GM19467 (cell line): ENCODE results near the gene PFN1.
"Not testable (repeated sequence)": the region's sequence is repeated elsewhere in the genome, so short reads cannot be mapped to it uniquely, and the experiment has no call there.

Experiments
- ATAC-seq: cut with Tn5 transposase; IDR thresholded peaks from one replicate; pipeline ENCODE4 v1.9.1; 2021; ENCODE audit warnings: mild to moderate bottlenecking, moderate library complexity; ENCODE audit not compliant: unreplicated experiment

Gene PFN1

DNA sequence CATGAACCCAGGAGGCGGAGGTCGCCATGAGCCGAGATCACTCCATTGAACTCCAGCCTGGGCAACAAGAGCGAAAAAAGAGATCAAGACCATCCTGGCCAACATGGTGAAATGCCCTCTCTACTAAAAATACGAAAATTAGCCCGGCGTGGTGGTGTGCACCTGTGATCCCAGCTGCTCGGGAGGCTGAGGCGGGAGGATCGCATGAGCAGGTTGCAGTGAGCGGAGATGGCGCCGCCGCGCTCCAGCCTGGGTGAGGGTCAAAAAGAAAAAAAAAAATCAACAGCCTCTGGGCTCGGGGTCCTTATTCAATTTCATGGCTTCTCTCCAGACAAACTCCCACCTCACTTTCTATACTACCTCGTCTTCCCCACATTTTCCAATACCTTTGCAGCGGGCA lies 19.4 kb downstream of the PFN1 start:
- ATAC-seq = no peak

DNA sequence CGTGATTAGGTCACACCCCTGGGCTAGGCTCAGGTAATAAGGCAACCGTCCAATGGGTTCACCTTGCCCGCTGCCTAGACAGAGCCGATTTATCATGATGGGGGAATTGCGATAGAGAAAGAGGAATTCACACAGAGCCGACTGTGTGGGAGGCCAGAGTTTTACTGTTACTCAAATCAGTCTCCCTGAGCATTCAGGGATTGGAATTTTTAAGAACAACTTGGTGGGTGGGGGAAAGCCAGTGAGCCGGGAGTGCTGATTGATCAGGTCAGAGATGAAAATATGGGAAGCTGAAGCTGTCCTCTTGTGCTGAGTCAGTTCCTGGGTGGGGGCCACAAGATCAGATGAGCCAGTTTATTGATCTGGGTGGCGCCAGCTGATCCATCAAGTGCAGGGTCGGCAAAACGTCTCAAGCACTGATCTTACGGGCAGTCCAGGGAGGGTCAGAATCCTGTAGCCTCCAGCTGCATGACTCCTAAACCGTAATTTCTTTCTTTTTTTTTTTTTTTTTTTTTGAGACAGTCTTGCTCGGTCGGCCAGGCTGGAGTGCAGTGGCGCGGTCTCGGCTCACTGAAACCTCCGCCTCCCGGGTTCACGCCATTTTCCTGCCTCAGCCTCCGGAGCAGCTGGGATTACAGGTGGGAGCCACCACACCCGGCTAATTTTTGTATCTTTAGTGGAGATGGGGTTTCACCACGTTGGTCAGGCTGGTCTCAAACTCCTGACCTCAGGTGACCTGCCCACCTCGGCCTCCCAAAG lies 21.6 kb downstream of the PFN1 start:
- ATAC-seq = not testable (repeated sequence)

DNA sequence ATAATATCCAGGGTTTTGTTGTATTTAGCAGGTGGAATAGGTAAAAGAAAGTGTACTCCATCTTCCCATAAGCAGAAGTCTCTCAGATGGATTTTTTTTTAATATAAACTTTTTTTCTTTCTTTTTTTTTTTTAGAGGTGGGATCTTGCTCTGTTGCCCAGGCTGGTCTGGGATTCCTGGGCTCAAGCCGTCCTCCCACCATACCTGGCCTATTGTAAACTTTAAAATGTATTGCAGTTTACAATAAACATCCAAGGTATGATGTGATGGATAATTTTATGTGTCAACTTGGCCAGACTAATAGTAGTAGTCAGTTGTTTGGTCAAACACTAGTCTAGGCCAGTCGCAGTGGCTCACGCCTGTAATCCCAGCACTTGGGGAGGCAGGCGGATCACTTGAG lies 27.0 kb downstream of the PFN1 start:
- no peak for ATAC-seq

DNA sequence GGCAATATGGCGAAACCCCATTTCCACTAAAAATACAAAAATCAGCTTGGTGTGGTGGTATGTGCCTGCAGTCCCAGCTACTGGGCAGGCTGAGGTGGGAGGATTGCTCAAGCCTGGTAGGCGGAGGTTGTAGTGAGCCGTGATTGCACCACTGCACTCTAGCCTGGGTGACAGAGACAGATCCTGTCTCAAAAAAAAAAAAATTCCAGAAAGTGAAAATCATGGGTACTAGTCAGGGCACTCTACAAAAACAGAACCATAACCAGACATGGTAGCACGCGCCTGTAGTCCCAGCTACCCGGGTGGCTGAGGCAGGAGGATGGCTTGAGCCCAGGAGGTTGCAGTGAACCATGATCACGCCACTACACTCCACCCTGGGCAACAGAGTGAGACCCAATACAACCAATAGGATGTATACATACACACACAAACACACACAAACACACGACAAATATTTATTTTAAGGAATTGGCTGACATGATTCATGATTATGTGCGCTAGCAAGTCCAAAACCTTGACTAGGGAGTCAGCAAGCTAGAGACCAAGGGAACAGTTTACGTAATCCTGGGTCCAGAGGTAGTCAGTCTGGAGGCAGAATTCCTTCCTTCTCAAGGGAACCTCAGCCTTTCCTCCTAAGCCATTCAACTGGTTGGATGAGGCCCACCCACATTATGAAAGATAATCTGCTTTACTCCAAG lies 27.8 kb downstream of the PFN1 start:
- ATAC-seq = no peak

DNA sequence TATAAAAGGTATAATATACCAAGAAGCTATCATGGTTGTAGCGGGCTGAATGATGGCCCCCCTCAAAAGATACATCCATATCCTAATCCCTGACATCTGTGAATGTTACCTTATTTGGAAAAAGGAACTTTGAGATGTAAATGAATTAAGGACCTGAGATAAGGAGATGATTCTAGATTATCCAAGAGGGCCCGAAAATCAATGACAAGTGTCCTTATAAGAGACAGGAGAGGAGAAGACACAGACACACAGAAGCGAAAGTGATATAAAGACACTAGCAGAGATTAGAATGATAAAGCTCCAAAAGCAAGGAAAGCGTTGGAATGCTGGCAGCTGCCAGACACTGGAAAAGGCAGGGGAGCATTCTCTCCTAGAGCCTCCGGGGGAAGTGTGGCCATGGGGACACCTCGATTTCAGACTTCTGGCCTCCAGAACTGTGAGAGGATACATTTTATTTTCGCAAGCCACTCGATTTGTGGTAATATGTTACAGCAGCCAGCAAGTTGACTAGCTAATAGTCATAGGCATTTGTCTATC lies 28.8 kb downstream of the PFN1 start:
- no peak for ATAC-seq

DNA sequence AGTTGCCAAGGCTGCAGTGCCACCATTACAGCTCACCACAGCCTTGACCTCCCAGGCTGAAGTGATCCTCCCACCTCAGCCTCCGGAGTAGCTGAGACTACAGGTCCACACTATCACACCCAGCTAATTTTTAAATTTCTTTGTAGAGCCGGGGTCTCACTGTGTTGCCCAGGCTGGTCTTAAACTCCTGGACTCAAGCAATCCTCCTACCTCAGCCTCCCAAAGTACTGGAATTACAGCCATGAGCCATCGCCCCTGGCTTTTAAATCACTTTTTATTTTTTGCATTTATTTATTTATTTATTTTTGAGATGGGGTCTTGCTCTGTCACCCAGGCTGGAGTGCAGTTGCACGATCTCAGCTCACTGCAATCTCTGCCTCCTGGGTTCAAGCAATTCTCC lies 33.8 kb downstream of the PFN1 start:
- ATAC-seq = not testable (repeated sequence)

DNA sequence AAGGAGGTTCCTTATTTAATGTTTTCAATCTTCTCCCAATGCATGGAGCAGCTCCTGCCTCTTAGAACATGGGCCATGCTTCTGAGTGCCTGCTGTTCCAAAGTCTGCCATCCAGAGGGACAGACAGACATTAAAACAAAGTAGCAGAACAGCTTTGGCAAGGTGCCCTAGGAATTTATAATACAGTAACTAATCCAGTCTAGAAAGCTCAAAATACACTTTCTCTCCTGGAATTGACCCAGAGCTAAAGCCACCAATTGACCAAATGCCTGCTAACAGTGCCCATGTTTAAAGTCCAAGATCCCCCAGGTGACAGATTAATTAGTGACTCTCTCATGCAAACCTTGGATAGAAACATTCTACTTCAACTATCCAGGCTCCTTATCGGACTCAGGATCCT lies 34.3 kb downstream of the PFN1 start:
- no peak for ATAC-seq

DNA sequence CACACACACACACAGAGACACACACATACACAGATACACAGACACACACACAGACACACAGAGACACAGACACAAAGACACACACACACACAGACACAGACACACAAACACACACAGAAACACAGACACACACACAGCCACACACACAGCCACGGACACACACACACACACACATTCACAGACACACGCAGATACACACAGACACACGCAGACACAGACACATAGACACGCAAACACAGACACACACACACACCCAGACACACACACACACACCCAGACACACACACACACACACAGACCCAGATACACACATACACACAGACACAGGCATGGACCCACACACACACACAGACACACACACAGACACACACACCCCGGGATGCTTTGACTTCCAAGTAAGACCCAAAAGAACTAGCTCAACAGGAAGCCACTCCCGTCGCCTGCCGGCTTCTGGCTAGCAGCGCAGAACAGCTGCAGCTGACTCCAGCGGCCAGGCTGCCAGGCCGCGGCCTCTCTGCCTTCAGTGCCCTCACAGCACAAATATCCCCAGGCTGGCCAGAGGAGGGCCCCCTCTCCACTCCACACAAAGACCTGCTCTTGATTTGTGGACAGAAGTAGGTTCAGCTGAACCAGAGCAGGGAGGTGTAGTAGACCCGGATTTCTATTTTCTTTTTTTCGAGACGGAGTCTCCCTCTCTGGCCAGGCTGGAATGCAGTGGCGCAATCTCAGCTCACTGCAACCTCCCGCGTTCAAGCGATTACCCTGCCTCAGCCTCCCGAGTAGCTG lies 39.4 kb downstream of the PFN1 start:
- no peak for ATAC-seq

DNA sequence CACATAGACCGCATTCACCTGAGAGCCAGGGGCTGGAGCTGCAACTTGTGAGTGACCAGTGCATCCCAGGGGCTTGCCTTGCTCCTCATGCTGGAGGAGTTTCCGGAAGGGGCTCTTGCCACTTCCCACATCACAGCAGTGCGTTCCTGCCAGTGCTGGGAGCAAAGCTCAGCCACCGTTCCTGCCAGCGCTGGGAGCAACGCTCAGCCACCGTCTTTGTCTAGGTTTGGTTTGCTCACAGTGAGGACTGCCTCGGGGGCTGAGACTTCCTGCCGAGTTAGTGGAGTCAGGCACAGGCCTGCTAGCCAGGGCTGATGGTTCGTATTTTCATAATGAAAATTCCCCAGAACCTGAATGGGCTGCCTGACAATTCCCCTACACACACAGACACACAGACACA lies 40.0 kb downstream of the PFN1 start:
- no peak for ATAC-seq

DNA sequence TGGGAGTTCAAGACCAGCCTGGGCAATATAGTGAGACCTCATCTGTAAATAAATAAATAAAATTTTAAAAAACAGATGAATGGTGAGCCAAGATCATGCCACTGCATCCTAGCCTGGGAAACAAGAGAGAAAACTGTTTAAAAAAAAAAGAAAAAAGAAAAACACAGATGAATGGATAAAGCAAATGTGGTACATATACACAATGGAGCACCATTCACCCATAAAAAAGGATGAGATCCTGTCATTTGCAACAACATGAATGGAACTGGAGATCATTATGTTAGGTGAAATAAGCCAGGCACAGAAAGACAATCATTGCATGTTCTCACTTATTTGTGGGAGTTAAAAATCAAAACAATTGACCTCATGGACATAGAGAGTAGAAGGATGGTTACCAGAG lies 41.7 kb downstream of the PFN1 start:
- ATAC-seq = not testable (repeated sequence)

DNA sequence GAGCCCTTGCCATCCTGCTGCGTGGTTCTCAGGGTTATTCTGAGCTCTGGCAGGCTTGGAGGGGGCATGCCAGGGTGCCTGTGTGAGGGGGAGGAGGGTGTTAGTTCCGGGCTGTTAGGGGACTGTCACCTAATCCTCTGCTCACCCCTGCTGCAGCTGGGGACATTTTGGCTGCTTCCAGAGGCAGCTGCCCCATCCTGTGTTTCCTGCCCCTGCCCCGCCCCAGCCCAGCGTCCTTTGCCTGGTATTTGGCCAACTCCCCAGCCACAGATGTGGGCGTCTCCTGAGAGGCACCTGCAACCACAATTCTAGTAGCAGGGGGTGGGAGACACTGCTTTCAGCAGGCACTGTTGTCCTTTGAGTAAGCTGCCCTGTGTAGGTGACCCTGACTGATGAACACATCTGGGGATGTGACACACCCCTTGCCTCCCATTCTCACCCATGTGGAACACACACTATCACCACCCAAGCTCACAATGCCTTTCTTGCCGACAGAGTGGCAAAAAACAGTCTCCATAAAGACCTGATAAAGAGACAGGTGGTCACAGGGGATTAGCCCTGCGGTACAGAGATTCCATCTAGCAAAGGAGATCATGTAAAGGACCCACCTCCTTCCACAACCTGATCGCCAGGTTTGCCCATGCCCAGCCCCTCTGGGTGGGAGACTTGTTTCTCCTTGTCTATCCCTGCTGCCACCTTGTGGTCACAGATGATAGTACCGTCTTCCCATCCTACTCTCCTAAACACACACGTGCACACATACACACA lies 45.1 kb downstream of the PFN1 start, which contains the start of gene CHRNE:
Gene CHRNE (minus strand): TSS at position 48 of the 768 bp plus-strand sequence. CDS start 35 bp downstream, at position 13.
- ATAC-seq = no peak

DNA sequence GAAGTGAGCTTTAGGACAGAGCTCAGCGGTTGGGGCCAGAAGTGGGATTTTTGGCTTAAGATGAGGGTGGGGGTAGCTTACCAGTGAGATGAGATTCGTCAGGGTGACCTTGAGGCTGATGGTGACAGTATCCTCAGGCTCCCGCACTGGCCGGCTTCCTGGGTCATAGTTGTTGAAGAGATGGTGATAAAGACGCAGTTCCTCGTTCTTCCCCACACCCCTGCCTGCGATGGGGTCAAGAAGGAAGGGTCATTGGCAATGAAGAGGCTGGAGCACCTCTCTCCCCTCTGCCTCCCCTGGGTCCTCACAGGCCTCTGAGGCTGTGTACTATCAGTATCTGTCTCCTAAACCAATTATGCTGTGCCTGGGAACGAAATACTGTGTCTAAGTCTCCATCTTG lies 45.8 kb downstream of the PFN1 start:
- ATAC-seq = no peak

DNA sequence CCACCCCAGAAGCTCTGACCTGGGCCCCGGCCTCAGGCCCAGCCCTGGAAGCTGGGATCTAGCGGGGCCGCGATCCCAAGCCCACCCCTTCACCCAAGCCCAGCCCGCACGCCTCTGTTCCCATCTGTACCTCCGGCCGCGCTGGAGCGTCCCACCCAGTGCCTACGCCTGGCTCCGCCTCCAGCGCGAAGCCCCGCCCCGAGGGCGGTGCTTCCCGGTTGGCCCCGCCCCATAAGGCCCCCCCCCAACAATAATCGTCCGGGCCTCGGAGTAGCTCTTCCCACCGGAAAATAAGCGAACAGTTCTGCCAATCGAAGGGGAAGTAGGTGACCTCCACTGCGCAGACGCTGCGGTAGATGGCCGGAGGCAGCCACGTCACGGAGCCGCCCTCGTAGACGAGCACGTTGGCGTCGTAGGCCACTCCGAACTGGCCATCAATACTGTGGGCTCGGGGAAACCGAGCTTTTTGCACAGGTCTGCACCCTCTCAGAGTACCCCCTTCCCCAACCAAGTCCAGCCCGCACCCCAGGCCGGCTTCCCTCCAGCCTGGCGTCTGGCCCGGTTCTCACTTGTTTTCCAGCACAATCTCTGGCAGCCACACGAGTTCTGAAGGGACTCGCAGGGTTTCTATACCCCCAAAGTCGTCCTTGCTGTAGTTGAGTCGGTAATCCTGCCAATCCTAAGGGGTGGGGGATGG lies 46.5 kb downstream of the PFN1 start:
- no peak for ATAC-seq

DNA sequence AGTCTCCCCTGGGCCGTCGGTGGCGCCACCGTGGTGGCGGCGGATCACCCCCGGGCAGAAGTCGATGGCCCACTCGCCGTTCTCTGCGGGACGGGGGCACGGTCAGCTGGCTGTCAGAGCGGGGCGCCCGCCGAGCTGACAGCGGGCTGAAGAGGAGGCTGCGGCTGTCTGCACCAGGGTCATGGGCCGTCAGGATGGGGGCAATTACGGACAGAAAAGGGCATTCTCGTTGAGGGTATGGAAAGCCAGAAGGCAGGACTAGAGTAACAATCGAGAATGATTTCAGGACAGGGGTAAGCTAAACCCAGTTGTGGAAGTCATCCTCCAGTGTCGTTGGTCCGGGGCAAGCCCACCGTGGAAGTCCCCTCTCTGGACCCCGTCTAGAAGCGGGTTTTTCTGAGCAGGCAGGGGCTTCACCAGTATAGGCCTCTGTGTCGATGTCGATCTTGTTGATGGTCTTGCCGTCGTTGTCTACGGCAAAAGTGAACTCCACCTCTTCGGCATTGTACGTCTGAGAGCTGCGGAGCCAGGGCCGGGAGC lies 47.2 kb downstream of the PFN1 start:
- ATAC-seq = no peak

DNA sequence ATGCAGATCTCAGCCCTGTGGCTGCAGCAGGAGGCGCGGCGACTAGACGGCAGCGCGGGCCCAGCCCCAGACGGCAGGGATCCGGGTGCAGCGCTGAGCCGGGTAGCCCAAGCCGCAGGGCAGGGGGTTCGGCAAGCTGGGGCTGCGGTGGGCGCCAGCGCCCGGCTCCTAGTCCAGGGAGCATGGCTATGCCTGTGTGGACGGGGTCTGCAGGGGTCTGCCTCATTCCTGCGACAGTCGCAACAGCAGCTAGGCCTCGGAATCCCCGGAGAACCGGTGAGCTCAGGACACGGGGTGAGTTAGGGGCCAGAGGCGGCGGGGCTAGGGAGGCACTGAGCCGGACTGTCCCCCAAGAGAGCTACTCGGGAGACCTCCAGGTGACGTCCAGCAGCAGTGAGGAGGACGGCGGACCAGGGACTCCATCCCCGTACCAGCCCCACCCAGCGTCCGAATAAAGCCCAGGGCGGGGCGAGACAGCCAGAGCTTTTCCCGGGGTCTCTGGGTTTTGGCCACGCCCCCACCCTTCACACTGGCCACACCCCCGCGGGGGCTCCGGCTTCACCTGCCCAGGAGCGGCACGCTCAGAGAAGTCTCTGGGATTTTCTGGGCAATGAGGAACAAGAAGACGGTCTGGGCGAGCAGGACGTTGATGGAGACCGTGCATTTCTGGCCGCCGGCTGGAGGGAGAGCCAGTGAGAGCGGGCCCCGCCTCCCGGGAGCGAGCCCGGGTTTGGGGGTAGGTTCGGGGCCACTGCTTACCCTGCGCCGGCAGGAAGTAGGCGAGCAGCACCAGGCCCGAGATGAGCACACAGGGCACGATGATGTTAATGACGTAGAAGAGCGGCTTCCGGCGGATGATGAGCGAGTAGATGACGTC lies 47.9 kb downstream of the PFN1 start:
- ATAC-seq = no peak

DNA sequence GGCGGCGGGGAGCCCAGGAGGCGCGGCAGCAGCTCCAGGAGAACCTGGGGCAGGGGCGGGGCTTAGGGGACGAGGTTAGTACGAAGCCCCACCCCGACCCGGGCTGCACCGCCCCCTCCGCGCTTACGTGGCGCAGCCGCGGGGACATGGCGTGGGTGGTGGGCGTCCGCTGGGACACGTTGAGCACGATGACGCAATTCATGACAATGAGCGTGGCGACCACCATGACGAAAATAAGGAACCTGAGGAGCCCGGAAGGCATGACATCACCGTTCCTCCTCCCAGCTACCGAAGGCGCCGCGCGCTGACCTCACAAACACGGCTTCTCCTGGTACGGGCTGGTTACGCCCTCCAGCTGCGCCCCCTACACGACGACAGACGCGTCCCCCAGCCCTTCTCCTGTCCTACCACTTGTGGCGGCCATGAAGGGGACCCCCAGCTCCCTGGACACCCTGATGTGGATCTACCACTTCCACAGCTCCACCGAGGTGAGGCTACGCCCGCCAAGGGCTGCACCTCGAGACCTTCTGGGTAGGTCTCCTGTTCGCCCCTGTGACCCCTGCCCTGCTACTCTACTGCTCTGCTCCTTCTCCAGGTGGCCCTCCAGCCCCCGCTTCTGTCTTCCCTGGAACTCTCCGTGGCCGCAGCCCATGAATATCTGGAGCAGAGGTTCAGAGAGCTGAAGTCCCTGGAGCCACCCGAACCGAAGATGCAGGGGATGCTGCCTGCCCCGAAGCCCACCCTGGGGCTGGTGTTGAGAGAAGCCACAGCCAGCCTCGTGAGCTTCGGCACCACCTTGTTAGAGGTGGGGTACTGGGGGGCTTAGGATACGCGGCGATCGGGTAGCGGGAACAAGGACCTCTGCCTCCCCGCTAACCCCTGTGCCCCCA lies 48.7 kb downstream of the PFN1 start, which contains the start of gene C17orf107:
Gene C17orf107 (plus strand): TSS at position 196 of the 890 bp plus-strand sequence. CDS start 227 bp downstream, at position 423.
- ATAC-seq = no peak

DNA sequence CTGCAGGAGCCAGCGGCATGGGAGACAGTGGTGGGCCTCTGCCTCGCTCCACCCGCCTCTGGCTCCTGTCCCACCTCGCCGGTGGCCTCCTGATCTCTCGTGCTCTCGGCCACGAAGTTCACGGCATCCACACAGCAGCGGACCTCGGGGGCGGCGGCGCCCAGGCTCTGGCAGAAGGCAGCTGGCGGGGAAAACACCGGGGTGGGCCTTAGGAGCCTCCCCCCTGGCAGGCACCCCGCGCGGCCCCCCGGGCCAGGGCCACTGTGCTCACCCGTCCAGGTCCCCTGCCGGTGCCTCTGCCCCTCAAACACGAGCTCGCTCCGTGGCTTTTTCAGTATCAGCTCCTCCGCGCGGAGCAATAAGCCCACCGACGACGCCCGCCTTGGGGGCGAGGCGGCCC lies 49.4 kb downstream of the PFN1 start:
- ATAC-seq = no peak

DNA sequence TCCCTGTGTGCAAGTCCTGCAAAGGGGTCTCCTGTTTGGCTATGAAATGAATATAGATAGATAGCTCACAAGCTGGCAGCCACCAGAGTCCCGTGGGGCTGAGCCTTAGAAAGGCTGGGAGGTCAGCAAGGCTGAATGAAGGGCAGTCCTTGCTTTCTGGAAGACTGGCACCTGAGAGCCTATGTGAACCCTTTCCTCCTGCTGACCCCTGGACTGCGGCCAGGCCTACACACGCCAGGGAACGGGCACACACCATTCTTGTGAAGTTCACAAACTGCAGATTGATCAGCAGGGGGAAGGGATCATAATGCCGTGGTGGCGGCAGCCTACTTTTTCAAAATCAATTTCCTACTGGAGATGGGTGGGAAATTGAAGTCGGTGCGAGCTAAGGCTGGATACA lies 50.0 kb downstream of the PFN1 start:
- ATAC-seq = no peak
